ENCODE measurements around the gene IGSF22. TPM values are rescaled to one million over a fixed set of nuclear protein-coding genes. Genes with fewer than 3 reads are reported as not detected.

The IGSF22 gene
- total RNA-seq: 2.3 TPM
- long read RNA-seq, partial matches to known transcripts: 2 of 2 reads
- long read RNA-seq, other reads (novel, unspliced or antisense): 0 of 2 reads

GRCh38 chr11:18726040-18726439 is at the start of gene IGSF22:
Gene IGSF22, minus strand, starts transcription at chr11:18726188. Its CDS starts 1,952 bp downstream, at chr11:18724236.
- no peak for ATAC-seq
- H3K27me3 ChIP-seq (ENCODE audit: low read depth): no peaks in the 10 kb centered on the region
- no peak for TF ChIP-seq CTCF (IDR thresholded peaks at IDR 0.05)
- no peaks in the 10 kb centered on the region for H3K36me3 ChIP-seq
- no peak for DNase-seq
- peaks cover 18% of the 10 kb centered on the region for H3K4me1 ChIP-seq
- no peak within 1 kb of the TSS for H3K4me3 ChIP-seq
- H3K9me3 ChIP-seq: no peaks in the 10 kb centered on the region
- intact Hi-C loops (cut with DNase I): no loop called here
- H3K27ac ChIP-seq: no peak within 1 kb of the TSS

- intact Hi-C loops (cut with DNase I): no loop called here
Measured at GRCh38 chr11:18774801-18775200, 48.8 kb upstream of the IGSF22 start.

GRCh38 chr11:18773681-18774080 is 47.7 kb upstream of the IGSF22 start:
- Histone ChIP-seq H3K4me3 (no peak overlapping the region), H3K27me3 (ENCODE audit: low read depth) (no peaks in the 10 kb centered on the region), H3K27ac (no peak overlapping the region), H3K4me1 (no peaks in the 10 kb centered on the region), H3K9me3 (no peaks in the 10 kb centered on the region), H3K36me3 (no peaks in the 10 kb centered on the region)
- ATAC-seq (no peak), DNase-seq (no peak)
- TF ChIP-seq CTCF (IDR thresholded peaks at IDR 0.05): no peak
- intact Hi-C loops (cut with DNase I): no loop called here

More at GRCh38 chr11:18774801-18775200, 48.8 kb upstream of the IGSF22 start:
- TF ChIP-seq CTCF (IDR thresholded peaks at IDR 0.05): no peak
- no peaks in the 10 kb centered on the region for H3K9me3 ChIP-seq
- ATAC-seq (no peak), DNase-seq (no peak)
- no peaks in the 10 kb centered on the region for H3K27me3 ChIP-seq (ENCODE audit: low read depth)
- H3K36me3 ChIP-seq: no peaks in the 10 kb centered on the region
- H3K27ac ChIP-seq: no peak overlapping the region
- no peak overlapping the region for H3K4me3 ChIP-seq
- no peaks in the 10 kb centered on the region for H3K4me1 ChIP-seq

- intact Hi-C loops (cut with DNase I): no loop called here
- TF ChIP-seq CTCF (IDR thresholded peaks at IDR 0.05): no peak
- Histone ChIP-seq H3K27me3 (ENCODE audit: low read depth) (no peaks in the 10 kb centered on the region), H3K9me3 (no peaks in the 10 kb centered on the region), H3K36me3 (no peaks in the 10 kb centered on the region), H3K27ac (no peak overlapping the region), H3K4me1 (no peaks in the 10 kb centered on the region), H3K4me3 (no peak overlapping the region)
- DNase-seq (no peak), ATAC-seq (no peak)
Measured at GRCh38 chr11:18773104-18773503, 47.1 kb upstream of the IGSF22 start.

- Histone ChIP-seq H3K36me3 (no peaks in the 10 kb centered on the region), H3K27me3 (ENCODE audit: low read depth) (no peaks in the 10 kb centered on the region), H3K4me3 (no peak overlapping the region), H3K9me3 (no peaks in the 10 kb centered on the region), H3K4me1 (no peaks in the 10 kb centered on the region), H3K27ac (no peak overlapping the region)
- TF ChIP-seq CTCF (IDR thresholded peaks at IDR 0.05): no peak
- ATAC-seq (no peak), DNase-seq (no peak)
- intact Hi-C loops (cut with DNase I): no loop called here
Measured at GRCh38 chr11:18772211-18772610, 46.2 kb upstream of the IGSF22 start.
